ENCODE measurements around the gene ACKR2. TPM values are rescaled to one million over a fixed set of nuclear protein-coding genes. Genes with fewer than 3 reads are reported as not detected.

ACKR2 gene
- total RNA-seq, 1 experiment from 2014 or later, result not detected

DNA sequence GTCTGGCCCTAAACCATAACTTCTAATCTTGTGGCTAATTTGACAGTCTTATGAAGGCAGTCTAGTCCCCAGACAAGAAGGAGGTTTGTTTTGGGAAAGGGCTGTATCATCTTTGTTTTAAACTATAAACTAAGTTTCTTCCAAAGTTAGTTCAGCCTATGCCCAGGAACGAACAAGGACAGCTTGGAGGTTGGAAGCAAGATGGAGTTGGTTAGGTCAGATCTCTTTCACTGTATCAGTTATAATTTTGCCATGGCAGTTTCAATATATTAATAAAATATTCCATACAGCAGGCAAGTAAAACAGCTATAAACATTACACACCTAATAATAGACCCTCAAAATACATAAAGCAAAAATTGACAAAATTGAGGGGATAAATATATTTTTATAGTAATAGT is 83.6 kb downstream of the ACKR2 start:
- H3K18ac ChIP-seq (ENCODE audit: insufficient read length, low read depth, low read length), result no peak overlapping the region

More for the DNA sequence above, 83.6 kb downstream of the ACKR2 start:
- H2BK12ac ChIP-seq (ENCODE audit: insufficient read length, low read depth, low read length), result no peak overlapping the region
- no peak overlapping the region for H3K23ac ChIP-seq (ENCODE audit: insufficient read length, low read depth, low read length)
- H4K20me1 ChIP-seq (ENCODE audit: control insufficient read depth, insufficient read depth, insufficient read length), result no peaks in the 10 kb centered on the region
- no peaks in the 10 kb centered on the region for H3K79me1 ChIP-seq (ENCODE audit: insufficient read depth, low read depth, low read length, poor library complexity, severe bottlenecking)
- no peaks in the 10 kb centered on the region for H3K27me3 ChIP-seq (ENCODE audit: insufficient read depth, low read length)
- WGBS (ENCODE audit: extremely low coverage, insufficient read length, low lambda C conversion rate), result no CpG with 5 or more reads among the region's 1 CpG
- H4K91ac ChIP-seq (ENCODE audit: insufficient read length, low read depth, low read length), result no peak overlapping the region
- no peak overlapping the region for H3K14ac ChIP-seq (ENCODE audit: insufficient read depth, low read length)
- no peak overlapping the region for H4K8ac ChIP-seq (replicated peaks; ENCODE audit: insufficient read length, low read depth, low read length)
- H3K4me2 ChIP-seq (ENCODE audit: insufficient read depth, insufficient read length, low read length), result no peak overlapping the region
- peaks cover 41 to 49% of the 10 kb centered on the region in 2 experiments for H3K4me1 Mint-ChIP-seq
- no peaks in the 10 kb centered on the region for H3K27me3 Mint-ChIP-seq (ENCODE audit: low read depth)
- no peak overlapping the region for H3K56ac ChIP-seq (ENCODE audit: insufficient read length, low read depth, low read length)
- no peak overlapping the region for H3T11ph ChIP-seq (ENCODE audit: low read length)
- H4K5ac ChIP-seq (ENCODE audit: insufficient read length, low read depth, low read length), result no peak overlapping the region
- no peak for TF ChIP-seq CTCF (conservative IDR thresholded peaks at IDR 0.05)
- H3K23me2 ChIP-seq (ENCODE audit: insufficient read length, low read depth, low read length, poor library complexity, severe bottlenecking), result no peaks in the 10 kb centered on the region
- DNase-seq, result no peak
- no peak overlapping the region for H3K4ac ChIP-seq (ENCODE audit: low read depth, low read length)
- peak overlapping the region in 1 of 3 experiments; percentile 97; a peak in 1 of 7 replicates for H3K27ac Mint-ChIP-seq
- H3K9me3 ChIP-seq (ENCODE audit: control insufficient read depth, low read depth, low read length), result no peaks in the 10 kb centered on the region
- no peak overlapping the region for H3K9ac ChIP-seq (ENCODE audit: extremely low read depth, insufficient read length, low read length)
- no peak overlapping the region for H2BK5ac ChIP-seq (ENCODE audit: insufficient read length, low read length)
- no peak overlapping the region for H2AFZ ChIP-seq (ENCODE audit: low read length)
- H2BK15ac ChIP-seq (ENCODE audit: low read depth, low read length), result no peak overlapping the region
- peaks cover 6% of the 10 kb centered on the region; the same call in 1 of the 2 replicates for H3K4me1 ChIP-seq (ENCODE audit: insufficient read depth, low read length)
- H3K79me2 ChIP-seq (ENCODE audit: insufficient read depth, low read length), result no peaks in the 10 kb centered on the region
- H3K9me3 Mint-ChIP-seq, result no peaks in the 10 kb centered on the region; a peak in 1 of 5 replicates
- H2BK20ac ChIP-seq (ENCODE audit: low read depth, low read length, poor library complexity, severe bottlenecking), result no peak overlapping the region
- H2AK5ac ChIP-seq (ENCODE audit: insufficient read length, low read length), result no peak overlapping the region
- H3K27ac ChIP-seq (ENCODE audit: insufficient read length, low read depth, low read length), result no peak overlapping the region
- H3K4me3 Mint-ChIP-seq, result no peak overlapping the region
- H2BK120ac ChIP-seq (ENCODE audit: low read depth, low read length, poor library complexity, severe bottlenecking), result no peak overlapping the region
- no peaks in the 10 kb centered on the region; a peak in 3 of 7 replicates for H3K36me3 Mint-ChIP-seq (ENCODE audit: insufficient read depth in 1 of 3, low read depth in 3 of 3)
